ENCODE results near the gene FAM163A. TPM values are rescaled to one million over a fixed set of nuclear protein-coding genes. Genes with fewer than 3 reads are reported as not detected.
"Not testable (repeated sequence)": the region's sequence is repeated elsewhere in the genome, so short reads cannot be mapped to it uniquely, and the experiment has no call there.

Gene FAM163A
- total RNA-seq, 1 experiment from 2014 or later: not detected

GRCh38 chr1:179800481-179800880 is 57.4 kb downstream of the FAM163A start:
- Histone ChIP-seq H3K27ac (ENCODE audit: low read length) (no peak overlapping the region), H3K9me3 (ENCODE audit: low read length) (no peaks in the 10 kb centered on the region), H3K4me3 (ENCODE audit: low read length) (no peak overlapping the region), H2AFZ (ENCODE audit: low read length) (no peak overlapping the region), H3K36me3 (ENCODE audit: insufficient read depth, low read length) (no peaks in the 10 kb centered on the region), H3K27me3 (ENCODE audit: low read length) (no peaks in the 10 kb centered on the region), H3K9me2 (replicated peaks; ENCODE audit: insufficient read depth, low read length) (no peaks in the 10 kb centered on the region), H3K79me2 (ENCODE audit: low read length) (no peaks in the 10 kb centered on the region), H4K20me1 (ENCODE audit: insufficient read depth, low read depth, low read length) (no peaks in the 10 kb centered on the region), H3K4me2 (ENCODE audit: low read depth, low read length, poor library complexity, severe bottlenecking) (no peak overlapping the region), H3K9ac (ENCODE audit: low read length) (no peak overlapping the region), H3K4me1 (ENCODE audit: low read length) (no peaks in the 10 kb centered on the region)
- DNase-seq: no peak

DNA sequence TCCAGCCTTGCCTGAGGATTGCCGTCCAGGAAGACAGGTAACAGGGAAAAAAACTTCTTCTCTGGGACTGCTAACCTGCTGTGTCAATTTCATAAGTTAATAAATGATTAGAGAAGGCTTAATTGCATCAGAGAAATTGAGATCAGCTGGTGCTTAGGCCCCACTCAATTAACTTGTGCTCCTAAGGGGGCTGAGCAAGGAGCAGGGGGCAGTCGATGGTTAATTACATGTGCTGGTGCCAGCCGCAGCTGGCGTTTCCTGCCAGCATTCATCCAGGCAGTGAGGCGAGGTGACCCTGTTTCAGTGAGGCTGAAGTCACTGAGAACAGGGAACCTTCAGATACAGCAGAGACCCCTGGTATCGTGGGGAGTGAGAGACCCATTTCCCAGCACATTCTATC is 60.0 kb downstream of the FAM163A start:
- Histone ChIP-seq H3K4me1 (ENCODE audit: low read length) (no peaks in the 10 kb centered on the region), H3K36me3 (ENCODE audit: insufficient read depth, low read length) (no peaks in the 10 kb centered on the region), H3K4me3 (ENCODE audit: low read length) (no peak overlapping the region), H3K4me2 (ENCODE audit: low read depth, low read length, poor library complexity, severe bottlenecking) (no peak overlapping the region), H3K27me3 (ENCODE audit: low read length) (no peaks in the 10 kb centered on the region), H3K9me2 (replicated peaks; ENCODE audit: insufficient read depth, low read length) (no peaks in the 10 kb centered on the region), H3K27ac (ENCODE audit: low read length) (no peak overlapping the region), H3K79me2 (ENCODE audit: low read length) (no peaks in the 10 kb centered on the region), H3K9me3 (ENCODE audit: low read length) (no peaks in the 10 kb centered on the region), H3K9ac (ENCODE audit: low read length) (no peak overlapping the region), H4K20me1 (ENCODE audit: insufficient read depth, low read depth, low read length) (no peaks in the 10 kb centered on the region), H2AFZ (ENCODE audit: low read length) (no peak overlapping the region)
- DNase-seq: no peak

- H3K4me3 ChIP-seq (ENCODE audit: low read length): no peak overlapping the region
- H3K27me3 ChIP-seq (ENCODE audit: low read length): no peaks in the 10 kb centered on the region
- H3K79me2 ChIP-seq (ENCODE audit: low read length): no peaks in the 10 kb centered on the region
- no peak overlapping the region for H3K9ac ChIP-seq (ENCODE audit: low read length)
- no peak overlapping the region for H3K27ac ChIP-seq (ENCODE audit: low read length)
- no peak overlapping the region for H3K4me2 ChIP-seq (ENCODE audit: low read depth, low read length, poor library complexity, severe bottlenecking)
- no peak for DNase-seq
- no peaks in the 10 kb centered on the region for H3K4me1 ChIP-seq (ENCODE audit: low read length)
- H3K9me3 ChIP-seq (ENCODE audit: low read length): no peaks in the 10 kb centered on the region
- H4K20me1 ChIP-seq (ENCODE audit: insufficient read depth, low read depth, low read length): no peaks in the 10 kb centered on the region
- H3K36me3 ChIP-seq (ENCODE audit: insufficient read depth, low read length): no peaks in the 10 kb centered on the region
- H3K9me2 ChIP-seq (replicated peaks; ENCODE audit: insufficient read depth, low read length): no peaks in the 10 kb centered on the region
- H2AFZ ChIP-seq (ENCODE audit: low read length): no peak overlapping the region
These were observed 60.8 kb downstream of the FAM163A start for GRCh38 chr1:179803918-179804317.

DNA sequence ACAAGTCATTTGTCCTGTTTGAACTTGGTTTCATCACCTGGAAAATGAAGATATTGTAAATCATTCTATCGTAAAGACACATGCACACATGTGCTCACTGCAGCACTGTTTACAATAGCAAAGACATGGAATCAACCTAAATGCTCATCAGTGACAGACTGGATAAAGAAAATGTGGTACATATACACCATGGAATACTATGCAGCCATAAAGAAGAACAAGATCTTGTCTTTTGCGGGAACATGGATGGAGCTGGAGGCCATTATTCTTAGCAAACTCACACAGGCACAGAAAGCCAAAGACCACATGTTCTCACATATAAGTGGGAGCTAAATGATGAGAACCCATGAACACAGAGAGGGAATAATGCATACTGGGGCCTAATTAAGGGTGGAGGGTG is 61.3 kb downstream of the FAM163A start:
- not testable (repeated sequence) for H3K9me2 ChIP-seq (replicated peaks; ENCODE audit: insufficient read depth, low read length); H3K4me2 ChIP-seq (ENCODE audit: low read depth, low read length, poor library complexity, severe bottlenecking); H3K4me1 ChIP-seq (ENCODE audit: low read length); H3K36me3 ChIP-seq (ENCODE audit: insufficient read depth, low read length); H3K9me3 ChIP-seq (ENCODE audit: low read length); H3K4me3 ChIP-seq (ENCODE audit: low read length); H3K27ac ChIP-seq (ENCODE audit: low read length); H3K27me3 ChIP-seq (ENCODE audit: low read length); H4K20me1 ChIP-seq (ENCODE audit: insufficient read depth, low read depth, low read length); H3K9ac ChIP-seq (ENCODE audit: low read length); H3K79me2 ChIP-seq (ENCODE audit: low read length); DNase-seq; H2AFZ ChIP-seq (ENCODE audit: low read length)

- H3K4me1 ChIP-seq (ENCODE audit: low read length): no peaks in the 10 kb centered on the region
- DNase-seq: no peak
- H3K27me3 ChIP-seq (ENCODE audit: low read length): no peaks in the 10 kb centered on the region
These were observed 62.5 kb downstream of the FAM163A start for GRCh38 chr1:179805291-179806195.

GRCh38 chr1:179806333-179806732 is 63.2 kb downstream of the FAM163A start:
- H3K36me3 ChIP-seq (ENCODE audit: insufficient read depth, low read length): no peaks in the 10 kb centered on the region
- no peaks in the 10 kb centered on the region for H4K20me1 ChIP-seq (ENCODE audit: insufficient read depth, low read depth, low read length)
- no peak for DNase-seq
- no peaks in the 10 kb centered on the region for H3K9me2 ChIP-seq (replicated peaks; ENCODE audit: insufficient read depth, low read length)
- H3K79me2 ChIP-seq (ENCODE audit: low read length): no peaks in the 10 kb centered on the region
- no peak overlapping the region for H3K4me3 ChIP-seq (ENCODE audit: low read length)
- H3K4me1 ChIP-seq (ENCODE audit: low read length): no peaks in the 10 kb centered on the region
- H3K9ac ChIP-seq (ENCODE audit: low read length): no peak overlapping the region
- no peak overlapping the region for H3K27ac ChIP-seq (ENCODE audit: low read length)
- H3K4me2 ChIP-seq (ENCODE audit: low read depth, low read length, poor library complexity, severe bottlenecking): no peak overlapping the region
- H3K9me3 ChIP-seq (ENCODE audit: low read length): no peaks in the 10 kb centered on the region
- no peak overlapping the region for H2AFZ ChIP-seq (ENCODE audit: low read length)
- H3K27me3 ChIP-seq (ENCODE audit: low read length): no peaks in the 10 kb centered on the region

More at GRCh38 chr1:179805291-179806195, 62.5 kb downstream of the FAM163A start:
- no peaks in the 10 kb centered on the region for H4K20me1 ChIP-seq (ENCODE audit: insufficient read depth, low read depth, low read length)
- H3K9ac ChIP-seq (ENCODE audit: low read length): no peak overlapping the region
- no peaks in the 10 kb centered on the region for H3K9me3 ChIP-seq (ENCODE audit: low read length)
- no peak overlapping the region for H3K27ac ChIP-seq (ENCODE audit: low read length)
- no peak overlapping the region for H3K4me2 ChIP-seq (ENCODE audit: low read depth, low read length, poor library complexity, severe bottlenecking)
- H3K79me2 ChIP-seq (ENCODE audit: low read length): no peaks in the 10 kb centered on the region
- H3K9me2 ChIP-seq (replicated peaks; ENCODE audit: insufficient read depth, low read length): no peaks in the 10 kb centered on the region
- no peak overlapping the region for H2AFZ ChIP-seq (ENCODE audit: low read length)
- no peak overlapping the region for H3K4me3 ChIP-seq (ENCODE audit: low read length)
- H3K36me3 ChIP-seq (ENCODE audit: insufficient read depth, low read length): no peaks in the 10 kb centered on the region

DNA sequence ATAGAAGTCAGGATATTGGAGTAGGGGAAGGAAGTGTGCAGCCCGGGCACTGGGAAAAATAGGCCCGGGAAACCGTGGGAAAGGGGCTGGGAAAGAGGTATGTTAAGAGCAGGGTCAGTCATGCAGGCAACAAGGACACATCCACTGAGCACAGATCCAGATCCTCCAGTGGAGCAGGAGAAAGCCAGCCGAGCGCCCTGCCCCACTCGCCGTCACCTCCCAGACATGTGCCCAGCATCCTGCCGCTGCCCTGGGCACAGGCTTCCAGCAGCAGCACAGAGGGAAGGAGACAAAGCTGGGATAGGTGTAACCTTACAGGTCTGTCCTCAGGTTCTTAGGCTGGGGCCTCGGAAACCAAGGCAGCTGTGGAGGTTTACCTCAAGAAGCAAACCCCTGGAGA is 64.2 kb downstream of the FAM163A start:
- no peaks in the 10 kb centered on the region for H3K36me3 ChIP-seq (ENCODE audit: insufficient read depth, low read length)
- H3K79me2 ChIP-seq (ENCODE audit: low read length): no peaks in the 10 kb centered on the region
- H3K9ac ChIP-seq (ENCODE audit: low read length): no peak overlapping the region
- H2AFZ ChIP-seq (ENCODE audit: low read length): no peak overlapping the region
- H3K27me3 ChIP-seq (ENCODE audit: low read length): no peaks in the 10 kb centered on the region
- no peaks in the 10 kb centered on the region for H3K9me3 ChIP-seq (ENCODE audit: low read length)
- no peak overlapping the region for H3K4me3 ChIP-seq (ENCODE audit: low read length)
- H3K9me2 ChIP-seq (replicated peaks; ENCODE audit: insufficient read depth, low read length): no peaks in the 10 kb centered on the region
- no peaks in the 10 kb centered on the region for H4K20me1 ChIP-seq (ENCODE audit: insufficient read depth, low read depth, low read length)
- H3K4me2 ChIP-seq (ENCODE audit: low read depth, low read length, poor library complexity, severe bottlenecking): no peak overlapping the region
- no peak overlapping the region for H3K27ac ChIP-seq (ENCODE audit: low read length)
- no peaks in the 10 kb centered on the region for H3K4me1 ChIP-seq (ENCODE audit: low read length)
- no peak for DNase-seq

GRCh38 chr1:179807691-179808485 is 64.8 kb downstream of the FAM163A start:
- H3K4me1 ChIP-seq (ENCODE audit: low read length): no peaks in the 10 kb centered on the region
- H2AFZ ChIP-seq (ENCODE audit: low read length): no peak overlapping the region
- no peaks in the 10 kb centered on the region for H3K9me3 ChIP-seq (ENCODE audit: low read length)
- H3K9me2 ChIP-seq (replicated peaks; ENCODE audit: insufficient read depth, low read length): no peaks in the 10 kb centered on the region
- no peaks in the 10 kb centered on the region for H4K20me1 ChIP-seq (ENCODE audit: insufficient read depth, low read depth, low read length)
- H3K79me2 ChIP-seq (ENCODE audit: low read length): no peaks in the 10 kb centered on the region
- no peak overlapping the region for H3K4me3 ChIP-seq (ENCODE audit: low read length)
- no peak overlapping the region for H3K27ac ChIP-seq (ENCODE audit: low read length)
- H3K27me3 ChIP-seq (ENCODE audit: low read length): no peaks in the 10 kb centered on the region
- DNase-seq: no peak
- H3K36me3 ChIP-seq (ENCODE audit: insufficient read depth, low read length): no peaks in the 10 kb centered on the region
- no peak overlapping the region for H3K4me2 ChIP-seq (ENCODE audit: low read depth, low read length, poor library complexity, severe bottlenecking)
- H3K9ac ChIP-seq (ENCODE audit: low read length): no peak overlapping the region
